ENCODE data around the gene LPO. TPM values are rescaled to one million over a fixed set of nuclear protein-coding genes. Genes with fewer than 3 reads are reported as not detected.

LPO gene
- 1 to 10 TPM in 1 of 3 donors, under 1 TPM in 1, not detected in 1; 0.07 to 1.3 TPM for polyA plus RNA-seq

GRCh38 chr17:58238147-58238634, at the start of gene LPO:
LPO (plus strand) TSS chr17:58238584; CDS start chr17:58242980, 4,396 bp downstream.
- 58 to 63% (median 61%) methylated on average over 5 of the region's 5 CpGs for WGBS, 3 donors
- no peak within 1 kb of the TSS for H3K27ac ChIP-seq (ENCODE audit: low read depth, low read length)

GRCh38 chr17:58189436-58190146, 48.8 kb upstream of the LPO start:
- H3K27ac ChIP-seq (ENCODE audit: low read depth, low read length) = no peak overlapping the region
- WGBS, 3 donors = 49 to 71% (median 50%) methylated on average over 10 to 11 of the region's 11 CpGs

GRCh38 chr17:58191241-58191896, 47.0 kb upstream of the LPO start:
- no peak overlapping the region for H3K27ac ChIP-seq (ENCODE audit: low read depth, low read length)
- WGBS, 3 donors = 36 to 46% (median 43%) methylated on average over 14 of the region's 14 CpGs

GRCh38 chr17:58192612-58193011, 45.8 kb upstream of the LPO start, which contains the start of gene EPX:
EPX (plus strand) TSS chr17:58192726; CDS start chr17:58192847, 121 bp downstream.
- 33 to 49% (median 41%) methylated on average over 6 of the region's 6 CpGs for WGBS, 3 donors
- H3K27ac ChIP-seq (ENCODE audit: low read depth, low read length) = no peak within 1 kb of the TSS

GRCh38 chr17:58193641-58194255, 44.6 kb upstream of the LPO start:
- 67 to 85% (median 74%) methylated on average over 18 of the region's 18 CpGs for WGBS, 3 donors
- H3K27ac ChIP-seq (ENCODE audit: low read depth, low read length) = no peak overlapping the region

GRCh38 chr17:58195518-58196123, 42.8 kb upstream of the LPO start:
- WGBS, 3 donors = 71 to 81% (median 79%) methylated on average over 5 of the region's 5 CpGs
- no peak overlapping the region for H3K27ac ChIP-seq (ENCODE audit: low read depth, low read length)

GRCh38 chr17:58196610-58197009, 41.8 kb upstream of the LPO start:
- WGBS, 3 donors = 70 to 84% (median 82%) methylated on average over 7 of the region's 7 CpGs
- H3K27ac ChIP-seq (ENCODE audit: low read depth, low read length) = no peak overlapping the region

GRCh38 chr17:58200024-58200633, 38.3 kb upstream of the LPO start:
- WGBS, 3 donors = 40 to 49% (median 41%) methylated on average over 14 of the region's 14 CpGs
- H3K27ac ChIP-seq (ENCODE audit: low read depth, low read length) = no peak overlapping the region

- WGBS, 3 donors = 74 to 91% (median 86%) methylated on average over 7 of the region's 7 CpGs
- H3K27ac ChIP-seq (ENCODE audit: low read depth, low read length) = no peak overlapping the region
Measured at GRCh38 chr17:58202859-58203258, 35.5 kb upstream of the LPO start.

GRCh38 chr17:58204796-58205195, 33.6 kb upstream of the LPO start:
- 85 to 92% (median 86%) methylated on average over 5 of the region's 5 CpGs for WGBS, 3 donors
- no peak overlapping the region for H3K27ac ChIP-seq (ENCODE audit: low read depth, low read length)

- 91 to 94% (median 92%) methylated on average over 11 of the region's 11 CpGs for WGBS, 3 donors
- no peak overlapping the region for H3K27ac ChIP-seq (ENCODE audit: low read depth, low read length)
Measured at GRCh38 chr17:58205936-58206335, 32.4 kb upstream of the LPO start.

- no peak overlapping the region for H3K27ac ChIP-seq (ENCODE audit: low read depth, low read length)
- WGBS, 3 donors = 71 to 89% (median 83%) methylated on average over 3 of the region's 3 CpGs
Measured at GRCh38 chr17:58207451-58207850, 30.9 kb upstream of the LPO start.

- no peak overlapping the region for H3K27ac ChIP-seq (ENCODE audit: low read depth, low read length)
- 81 to 93% (median 88%) methylated on average over 5 of the region's 5 CpGs for WGBS, 3 donors
Measured at GRCh38 chr17:58208344-58208743, 30.0 kb upstream of the LPO start.

- no peak overlapping the region for H3K27ac ChIP-seq (ENCODE audit: low read depth, low read length)
- WGBS, 3 donors = 81 to 87% (median 86%) methylated on average over 5 of the region's 5 CpGs
Measured at GRCh38 chr17:58210922-58211321, 27.5 kb upstream of the LPO start.

GRCh38 chr17:58215685-58216084, 22.7 kb upstream of the LPO start:
- no peak overlapping the region for H3K27ac ChIP-seq (ENCODE audit: low read depth, low read length)

GRCh38 chr17:58217766-58218165, 20.6 kb upstream of the LPO start:
- H3K27ac ChIP-seq (ENCODE audit: low read depth, low read length) = no peak overlapping the region
- WGBS, 3 donors = 88% methylated on average over 3 of the region's 3 CpGs

- no peak within 1 kb of the TSS for H3K27ac ChIP-seq (ENCODE audit: low read depth, low read length)
- WGBS, 3 donors = 2% methylated on average over 54 to 56 of the region's 56 CpGs
Measured at GRCh38 chr17:58219007-58219788, 19.2 kb upstream of the LPO start, which contains the start of gene MKS1. MKS1 (minus strand) TSS chr17:58219255; CDS start chr17:58219230, 25 bp downstream.

GRCh38 chr17:58219789-58220183, 18.6 kb upstream of the LPO start:
- H3K27ac ChIP-seq (ENCODE audit: low read depth, low read length) = no peak overlapping the region
- 40 to 64% (median 54%) methylated on average over 7 of the region's 7 CpGs for WGBS, 3 donors
